Spleen (tissue), 7 donors: ENCODE data around the gene PPP1R14B.
A peak's percentile ranks its signal among the peaks of the same experiment; 100 is the strongest.

Source experiments
- CTCF ChIP-seq, 11 experiments: fragments of 200-600 bp in 7 of 11; fragments of 450-650 bp in 4 of 11; sonication (generic) in 4 of 11; IDR thresholded peaks in 8 of 11; conservative IDR thresholded peaks in 3 of 11; 1 replicate in 7 of 11; 2 replicates in 4 of 11; pipeline versions ENCODE4 v1.4.0 to v1.8.0; 2016 to 2021; ENCODE audit warnings: antibody characterized with exemption in 11 of 11, inconsistent platforms in 4 of 11, mild to moderate bottlenecking in 1 of 11
- POLR2A ChIP-seq, 3 donors: fragments of 450-650 bp; IDR thresholded peaks; one replicate each; pipeline ENCODE4 v1.5.1; 2017; ENCODE audit warnings: antibody characterized with exemption in 3 of 3, mild to moderate bottlenecking in 1 of 3
- POLR2AphosphoS5 ChIP-seq, 3 donors: sonication (generic); formaldehyde crosslinking; IDR thresholded peaks; one replicate each; pipeline ENCODE4 v1.5.1; 2017; ENCODE audit warnings: antibody characterized with exemption in 3 of 3
- donor health status: DM: no; HTN: no; CAD: no; lungs with moderate emphysema.
- donor health status: DM: no; HTN: no; CAD: no.
- donor health status: DM: no; HTN: no; CAD: no.

- TF ChIP-seq POLR2AphosphoS5 (IDR thresholded peaks at IDR 0.05) (peak in 2 of 3 donors; percentile 40 to 47), CTCF (IDR thresholded peaks at IDR 0.05 in 8 of 11, conservative IDR thresholded peaks at IDR 0.05 in 3 of 11) (no peak), POLR2A (IDR thresholded peaks at IDR 0.05) (no peak)
Measured at GRCh38 chr11:64238076-64238475, 8.7 kb downstream of the PPP1R14B start.
